Peyer's patch (tissue), 4 donors: ENCODE data around the gene DENND11.

ENCODE experiments used
- CTCF ChIP-seq, 6 experiments: fragments of 450-650 bp in 4 of 6; fragments of 200-600 bp in 2 of 6; sonication (generic) in 1 of 6; IDR thresholded peaks; one replicate each; pipeline ENCODE4 v1.5.1; 2017 to 2019; ENCODE audit warnings: antibody characterized with exemption in 6 of 6, mild to moderate bottlenecking in 3 of 6, moderate library complexity in 1 of 6
- POLR2A ChIP-seq, 2 donors: fragments of 450-650 bp; IDR thresholded peaks; one replicate each; pipeline ENCODE4 v1.5.1; 2017; ENCODE audit warnings: antibody characterized with exemption in 2 of 2, mild to moderate bottlenecking in 2 of 2, moderate library complexity in 2 of 2

- no peak for TF ChIP-seq CTCF (IDR thresholded peaks at IDR 0.05)
- TF ChIP-seq POLR2A (IDR thresholded peaks at IDR 0.05) = no peak
Observed at GRCh38 chr7:141700848-141701371, 1.1 kb downstream of the DENND11 start.
